ENCODE data around the gene BCAM.

- TF ChIP-seq CEBPB (IDR thresholded peaks at IDR 0.05; ENCODE audit: low read depth, low read length) (no peak), RCOR1 (IDR thresholded peaks at IDR 0.05; ENCODE audit: insufficient replicate concordance, low read length) (no peak)
These were observed 43.0 kb upstream of the BCAM start for GRCh38 chr19:44765949-44766335.
